Neural progenitor cell (in vitro differentiated cells): Measurements from ENCODE around the gene PIGQ.

Source experiments
- EZH2 ChIP-seq: fragments of 200-600 bp; sonication (generic); IDR thresholded peaks from 2 replicates; pipeline ENCODE4 v1.6.1; 2017; ENCODE audit warnings: antibody characterized with exemption, mild to moderate bottlenecking, moderate library complexity
- EZH2phosphoT487 ChIP-seq: fragments of 200-600 bp; sonication (generic); IDR thresholded peaks from 2 replicates; pipeline ENCODE4 v1.6.1; 2017; ENCODE audit warnings: antibody characterized with exemption
- TF ChIP-seq, protein P1 (sequence below): fragments of 200-600 bp; sonication (generic); IDR thresholded peaks from 2 replicates; pipeline ENCODE4 v1.5.1; 2017; ENCODE audit warnings: antibody characterized with exemption, mild to moderate bottlenecking

DNA sequence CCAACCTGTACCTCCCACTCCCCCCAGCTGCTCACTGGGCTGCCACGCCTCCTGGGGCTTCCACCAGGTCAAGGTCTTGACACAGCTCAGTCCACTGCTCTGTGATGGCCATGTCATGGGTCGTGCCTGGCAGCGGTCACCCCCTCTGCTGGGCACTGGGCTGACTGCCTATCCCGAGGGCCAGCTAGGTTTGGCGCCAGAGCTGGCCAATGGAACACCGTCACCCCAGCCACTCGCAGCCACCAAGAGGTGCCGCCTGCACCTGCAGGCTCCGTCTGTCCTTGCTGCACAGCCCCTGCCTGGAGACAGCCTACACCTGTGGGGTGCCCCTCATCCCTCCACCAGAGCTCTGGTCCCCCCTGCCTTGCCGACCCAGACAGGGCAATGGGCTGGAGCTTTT lies 15.6 kb downstream of the PIGQ start:
- no peak for TF ChIP-seq EZH2
- TF ChIP-seq, protein P1, sequence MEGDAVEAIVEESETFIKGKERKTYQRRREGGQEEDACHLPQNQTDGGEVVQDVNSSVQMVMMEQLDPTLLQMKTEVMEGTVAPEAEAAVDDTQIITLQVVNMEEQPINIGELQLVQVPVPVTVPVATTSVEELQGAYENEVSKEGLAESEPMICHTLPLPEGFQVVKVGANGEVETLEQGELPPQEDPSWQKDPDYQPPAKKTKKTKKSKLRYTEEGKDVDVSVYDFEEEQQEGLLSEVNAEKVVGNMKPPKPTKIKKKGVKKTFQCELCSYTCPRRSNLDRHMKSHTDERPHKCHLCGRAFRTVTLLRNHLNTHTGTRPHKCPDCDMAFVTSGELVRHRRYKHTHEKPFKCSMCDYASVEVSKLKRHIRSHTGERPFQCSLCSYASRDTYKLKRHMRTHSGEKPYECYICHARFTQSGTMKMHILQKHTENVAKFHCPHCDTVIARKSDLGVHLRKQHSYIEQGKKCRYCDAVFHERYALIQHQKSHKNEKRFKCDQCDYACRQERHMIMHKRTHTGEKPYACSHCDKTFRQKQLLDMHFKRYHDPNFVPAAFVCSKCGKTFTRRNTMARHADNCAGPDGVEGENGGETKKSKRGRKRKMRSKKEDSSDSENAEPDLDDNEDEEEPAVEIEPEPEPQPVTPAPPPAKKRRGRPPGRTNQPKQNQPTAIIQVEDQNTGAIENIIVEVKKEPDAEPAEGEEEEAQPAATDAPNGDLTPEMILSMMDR, result peak; percentile 11
- TF ChIP-seq EZH2phosphoT487, result no peak
